Kidney glomerular epithelial cell (primary cell): ENCODE measurements around the gene ADM.

Experiments
- DNase-seq: peaks from one replicate; lab custom pipeline; 2025; lab: John Stamatoyannopoulos, UW

ADM gene

DNA sequence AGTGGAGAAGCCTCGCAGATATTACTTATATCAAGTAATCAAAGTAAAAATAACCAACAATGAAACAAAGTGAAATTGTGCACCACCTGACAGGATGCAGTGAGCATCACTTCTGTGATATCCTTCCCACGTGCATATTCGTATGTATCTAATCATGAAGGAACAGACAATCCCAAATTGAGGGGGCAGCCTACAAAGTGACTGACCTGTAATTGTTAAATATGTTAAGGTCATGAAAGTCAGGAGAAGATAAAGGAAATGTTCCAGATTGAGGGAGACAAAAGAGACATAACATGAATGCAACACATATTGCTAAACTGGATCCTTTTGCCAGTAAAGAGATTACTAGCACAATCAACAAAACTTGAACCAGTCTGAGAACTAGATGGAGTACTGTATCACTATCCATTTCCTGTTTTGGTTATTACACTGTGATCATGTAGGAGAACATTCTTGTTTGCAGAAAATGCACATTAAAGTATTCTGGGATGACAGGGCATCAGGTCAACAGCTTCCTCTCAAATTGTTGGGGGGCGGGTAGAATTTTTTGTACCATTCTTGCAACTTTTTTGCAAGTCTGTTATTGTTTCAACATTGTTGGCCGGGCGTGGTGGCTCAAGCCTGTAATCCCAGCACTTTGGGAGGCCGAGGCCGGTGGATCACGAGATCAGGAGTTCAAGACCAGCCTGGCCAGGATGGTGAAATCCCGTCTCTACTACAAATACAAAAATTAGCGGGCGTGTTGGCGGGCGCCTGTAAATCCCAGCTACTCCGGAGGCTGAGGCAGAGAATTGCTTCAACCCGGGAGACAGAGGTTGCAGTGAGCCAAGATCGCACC, 12.9 kb upstream of the ADM start:
- DNase-seq = no peak

DNA sequence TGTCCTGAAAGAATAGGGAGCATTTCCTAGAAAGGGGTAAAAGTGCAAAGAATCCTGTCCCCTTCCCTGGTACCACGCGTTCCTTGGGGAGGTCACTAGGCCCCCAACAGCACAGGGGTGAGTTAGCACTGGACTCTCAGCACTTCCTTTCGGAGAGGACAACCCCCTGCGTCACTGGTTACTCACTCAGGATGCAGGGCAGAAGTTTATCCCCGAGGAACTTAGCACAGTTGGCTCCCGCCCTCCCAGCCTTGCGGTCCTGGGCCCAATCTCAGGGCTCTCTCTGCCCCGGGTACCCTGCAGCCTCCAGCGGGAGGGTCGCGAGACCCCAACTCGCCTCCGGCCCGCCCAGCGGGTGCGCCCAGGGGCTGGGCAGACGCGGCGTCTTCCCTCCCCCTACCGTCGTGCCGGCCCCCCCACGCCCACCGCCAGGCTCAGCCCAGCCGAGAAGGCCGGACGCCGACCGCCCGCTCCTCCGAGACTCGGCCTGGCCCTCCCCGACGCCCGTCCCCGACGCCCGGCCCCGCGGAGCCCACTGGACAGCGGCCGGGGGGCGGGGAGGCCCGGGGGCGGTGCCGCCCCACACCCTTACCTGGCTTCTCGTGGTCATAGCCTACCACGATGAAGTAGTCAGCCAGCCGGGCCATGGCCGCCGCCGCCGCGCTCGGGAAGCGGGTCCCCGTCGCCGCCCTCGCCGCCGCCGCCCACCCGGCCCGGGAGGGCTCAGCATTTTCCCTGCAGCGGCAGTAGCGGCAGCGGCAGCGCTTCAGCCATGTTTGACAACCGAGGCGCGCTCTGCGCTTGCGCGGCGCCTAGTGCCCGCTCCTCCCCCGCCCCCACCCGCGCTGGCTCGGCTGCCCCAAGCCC, 11.2 kb upstream of the ADM start, which contains the start of gene SBF2:
Gene SBF2, minus strand, starts transcription at position 797 of the 867 bp plus-strand sequence. Its CDS starts 150 bp downstream, at position 647.
- DNase-seq = peak; percentile 72

DNA sequence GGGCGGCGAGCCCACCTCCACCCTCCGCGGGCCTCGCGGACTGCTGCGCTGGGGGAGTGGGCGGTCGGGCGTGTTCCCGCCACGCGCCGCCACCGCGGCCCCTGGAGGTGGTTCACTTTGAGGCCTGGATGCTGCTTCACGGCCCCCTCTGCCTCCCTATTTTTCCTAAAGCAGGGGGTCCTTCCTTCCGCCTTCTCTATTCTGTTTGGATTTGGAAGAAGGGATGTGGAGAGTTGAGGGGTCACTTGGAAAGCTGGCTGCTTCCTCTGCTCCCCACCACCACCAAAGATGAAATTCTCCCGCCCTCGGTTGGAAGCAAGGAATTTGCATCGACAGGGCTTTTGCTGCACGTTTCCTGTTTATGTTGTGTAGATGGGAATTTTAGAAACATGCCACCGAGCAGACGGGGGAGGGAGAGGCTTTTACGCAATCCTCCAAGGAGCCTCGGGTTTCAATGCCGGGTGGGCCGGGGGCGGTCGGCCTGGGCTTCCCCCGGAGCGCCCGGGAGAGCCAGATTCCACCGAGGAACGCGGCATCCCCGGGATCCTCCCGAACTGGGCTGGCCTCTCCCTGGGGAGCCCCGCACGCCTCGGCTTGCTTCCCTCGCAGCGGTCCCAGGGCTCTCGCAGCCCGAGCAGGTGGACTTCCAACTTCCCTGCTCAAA, 10.5 kb upstream of the ADM start:
- DNase-seq = peak; percentile 23

DNA sequence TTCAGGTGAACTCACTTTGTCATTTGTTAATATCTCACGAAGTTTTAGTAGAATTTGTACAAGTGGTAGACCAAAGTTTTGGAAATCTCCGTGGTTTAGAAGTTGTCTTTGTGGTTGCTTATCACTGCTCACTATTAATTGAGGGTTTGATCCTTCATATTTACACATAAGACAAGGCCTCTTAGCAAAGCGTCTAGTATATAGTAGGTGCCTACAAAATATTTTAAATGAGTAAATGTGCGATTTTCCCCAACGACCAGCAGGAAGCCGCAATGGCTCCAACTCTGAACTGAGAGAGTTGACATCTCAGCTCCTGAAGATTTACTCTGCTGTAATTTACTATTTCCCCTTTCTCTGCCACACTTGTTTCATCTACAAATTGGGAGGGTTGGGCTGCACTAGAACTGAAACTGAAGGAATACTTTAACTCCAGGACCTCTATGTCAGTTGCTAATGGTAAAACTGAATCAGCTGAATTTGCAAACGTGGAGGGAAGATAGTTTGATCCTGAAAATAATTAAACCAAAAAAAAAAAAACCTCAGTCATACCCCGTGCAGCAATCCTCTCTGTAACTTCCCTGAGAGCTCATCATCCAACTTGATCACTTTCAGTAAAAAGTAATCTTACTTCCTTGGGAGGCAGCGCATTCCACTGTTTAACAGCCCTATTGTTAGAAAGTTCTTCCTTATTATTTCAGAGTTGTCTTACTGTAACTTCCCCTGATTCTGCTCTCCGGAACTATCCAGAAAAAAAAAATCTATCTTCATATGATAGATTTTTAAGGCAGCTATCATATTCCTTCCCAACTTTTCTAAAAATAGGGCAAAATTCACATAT, 9.6 kb upstream of the ADM start:
- DNase-seq = no peak

DNA sequence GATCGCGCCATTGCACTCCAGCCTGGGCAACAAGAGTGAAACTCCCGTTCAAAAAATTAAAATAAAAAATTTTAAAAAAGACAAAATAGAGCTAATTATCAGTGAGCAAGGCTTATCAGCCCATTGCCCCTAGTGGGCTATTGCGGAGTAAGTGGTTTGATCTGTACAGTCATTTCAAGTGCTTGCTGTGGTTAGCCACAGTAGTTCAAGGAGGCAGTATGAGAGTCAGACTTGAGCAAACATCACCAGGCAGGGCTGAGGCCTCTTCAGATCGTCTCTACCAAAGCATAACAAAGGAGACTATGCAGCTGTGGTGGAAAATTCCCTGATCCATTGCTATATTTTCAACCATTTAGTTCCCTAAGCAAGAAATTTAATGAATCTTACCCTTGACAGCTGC, 6.5 kb upstream of the ADM start:
- peak; percentile 87 for DNase-seq

DNA sequence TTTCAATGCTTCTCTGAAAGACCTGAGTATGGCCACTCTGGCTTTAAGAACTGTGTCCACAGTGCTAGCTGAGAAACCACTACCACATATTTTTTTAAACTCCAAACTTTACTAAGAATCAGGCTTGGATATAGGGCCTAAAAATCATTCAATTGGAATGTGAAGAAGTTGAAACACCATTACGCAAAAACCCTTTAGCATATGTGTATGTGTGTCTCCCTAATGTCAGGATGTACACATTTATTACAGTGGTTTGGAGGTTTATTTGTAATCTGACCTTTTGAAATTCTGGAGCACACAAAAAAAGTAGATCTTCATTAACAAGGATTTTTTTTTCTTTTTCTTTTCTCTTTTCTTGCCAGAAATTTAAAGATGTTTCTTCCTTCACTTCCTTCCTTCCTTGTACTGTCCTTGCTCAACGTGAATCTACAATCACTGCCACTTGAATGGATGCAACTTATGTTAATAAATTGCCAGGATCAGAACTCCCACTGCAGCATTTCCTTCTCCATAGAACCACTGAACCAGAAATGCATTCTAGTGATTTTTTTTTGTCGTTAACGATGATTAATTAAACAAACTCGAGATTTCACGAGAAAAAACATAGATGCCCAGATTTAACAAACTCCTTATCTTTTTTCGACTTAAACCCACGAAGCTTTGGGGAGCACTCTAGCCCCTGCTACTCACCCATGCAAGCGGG, 3.1 kb upstream of the ADM start:
- peak; percentile 73 for DNase-seq

DNA sequence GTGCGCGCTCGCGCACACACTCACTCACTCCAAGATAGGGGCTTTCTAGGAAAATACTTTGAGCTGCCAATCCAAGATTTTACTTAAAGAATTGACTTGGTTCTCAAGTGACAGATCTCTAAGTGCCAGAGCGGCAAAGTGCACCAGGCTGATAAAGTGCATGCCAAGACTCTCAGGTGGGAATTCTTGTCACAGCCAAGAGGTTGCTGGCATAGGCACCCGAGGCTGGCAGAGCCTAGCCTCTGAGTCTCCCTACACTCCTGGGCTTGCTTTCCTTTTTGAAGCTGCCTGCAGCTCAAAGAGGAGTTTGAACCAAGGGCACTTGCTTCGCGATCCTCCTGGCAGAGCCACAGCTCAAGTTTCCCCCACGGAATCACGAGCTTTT, 2.5 kb upstream of the ADM start:
- DNase-seq = no peak

DNA sequence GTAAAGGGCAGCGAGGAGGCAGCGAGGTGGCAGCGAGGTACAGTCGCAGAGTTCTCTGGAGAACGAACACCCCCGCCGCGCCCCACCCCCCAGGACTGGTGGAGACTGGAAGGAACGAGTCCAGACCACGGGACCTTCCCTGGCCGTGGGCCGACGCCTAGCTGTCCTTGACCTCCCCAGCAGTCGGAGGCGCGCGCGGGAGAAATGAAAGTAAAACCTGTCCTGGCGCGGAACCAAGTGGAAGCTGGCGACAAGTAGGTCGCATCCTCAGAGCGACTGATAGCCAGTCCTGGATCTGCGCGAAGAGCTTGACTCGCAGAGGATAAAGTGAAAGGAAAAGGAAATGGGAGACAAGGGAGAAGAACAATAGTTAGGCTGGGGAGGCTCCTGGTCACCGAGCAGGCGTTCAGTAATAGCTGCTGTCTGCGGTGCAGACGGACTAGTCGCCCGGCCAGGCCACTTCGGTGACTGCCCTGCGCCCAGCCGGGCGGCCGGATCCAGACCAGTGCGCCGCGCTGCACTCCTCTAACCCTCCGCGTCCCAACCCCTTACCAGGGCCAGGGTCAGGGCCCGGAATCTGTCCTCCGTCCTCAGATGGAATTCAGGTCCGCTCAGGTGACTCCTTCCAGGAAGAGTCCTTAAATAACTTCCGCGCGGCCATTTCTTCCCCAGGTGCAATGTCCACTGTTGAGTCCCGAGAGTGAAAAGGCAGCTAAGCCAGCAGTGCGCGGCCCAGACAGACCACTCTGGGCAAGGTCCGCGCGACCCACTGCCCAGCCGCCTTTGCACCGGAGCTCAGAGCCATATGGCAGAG, 1.9 kb upstream of the ADM start:
- DNase-seq = peak; percentile 54

DNA sequence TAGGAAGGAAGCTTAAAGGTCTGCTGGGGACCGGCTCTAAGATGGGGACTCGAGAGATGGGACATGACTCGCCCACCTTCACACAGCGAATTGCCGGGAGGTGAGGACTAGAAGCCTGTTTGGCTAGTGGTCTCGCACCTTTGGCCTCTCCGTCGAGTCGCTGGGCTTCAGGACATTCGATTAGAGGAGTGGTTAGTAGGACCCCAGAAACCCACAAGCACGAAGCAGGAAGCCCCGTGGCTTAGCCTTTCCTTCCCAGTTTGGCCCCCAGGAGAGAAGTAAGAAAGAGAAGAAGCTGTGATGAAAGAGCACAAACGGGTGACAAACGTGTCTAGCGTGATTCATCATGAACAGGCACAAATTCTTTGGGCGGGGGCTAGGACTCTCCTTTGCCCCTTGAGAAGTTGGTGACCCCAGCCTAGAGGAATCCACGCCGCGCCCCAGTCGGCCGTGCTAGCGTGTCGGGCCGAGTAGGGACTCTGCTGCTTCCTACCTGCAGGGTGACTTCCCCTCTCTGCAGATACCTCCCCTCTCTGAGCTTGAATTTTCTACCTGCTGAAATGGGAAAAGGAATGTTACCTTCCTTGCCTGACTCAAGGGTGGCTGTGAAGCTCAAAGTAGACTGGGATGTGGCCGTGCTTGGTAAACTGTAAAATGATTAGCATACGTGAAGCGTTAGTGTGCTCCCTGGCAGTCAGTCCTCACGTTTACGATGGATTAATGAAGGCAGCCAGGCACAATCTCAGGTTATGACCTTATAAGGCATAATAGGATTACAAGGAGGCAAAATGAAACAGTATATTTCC, 1.1 kb upstream of the ADM start:
- DNase-seq = peak; percentile 68

DNA sequence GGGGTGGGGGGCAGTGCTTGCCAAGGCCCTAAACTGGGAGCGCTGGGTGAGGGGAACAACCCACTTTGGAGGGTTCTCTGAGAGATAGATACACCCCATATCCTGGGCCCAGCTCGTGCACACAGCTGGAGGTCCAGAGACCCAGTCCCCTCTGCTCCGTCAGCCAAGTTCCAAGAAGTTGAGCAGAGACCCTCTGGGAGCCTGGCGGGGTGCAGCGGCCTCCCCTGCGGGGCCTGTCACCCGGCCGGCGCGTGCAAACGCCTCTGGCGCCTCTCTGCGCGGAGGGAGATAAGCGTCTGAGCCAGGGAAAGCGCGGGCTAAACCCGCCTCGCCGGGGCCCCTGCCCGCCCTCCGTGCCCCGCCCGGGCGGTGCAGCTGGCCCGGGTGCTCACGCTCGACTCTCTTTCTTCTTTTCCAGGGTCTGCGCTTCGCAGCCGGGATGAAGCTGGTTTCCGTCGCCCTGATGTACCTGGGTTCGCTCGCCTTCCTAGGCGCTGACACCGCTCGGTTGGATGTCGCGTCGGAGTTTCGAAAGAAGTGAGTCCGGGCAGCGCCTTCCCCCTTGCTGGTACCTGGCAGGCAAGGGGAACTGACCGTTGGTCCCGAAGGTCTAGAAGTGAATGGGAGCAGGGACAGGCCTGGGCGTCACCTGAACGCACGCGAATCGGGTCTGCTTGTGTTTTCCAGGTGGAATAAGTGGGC, 540 bp downstream of the ADM start:
- no peak for DNase-seq

DNA sequence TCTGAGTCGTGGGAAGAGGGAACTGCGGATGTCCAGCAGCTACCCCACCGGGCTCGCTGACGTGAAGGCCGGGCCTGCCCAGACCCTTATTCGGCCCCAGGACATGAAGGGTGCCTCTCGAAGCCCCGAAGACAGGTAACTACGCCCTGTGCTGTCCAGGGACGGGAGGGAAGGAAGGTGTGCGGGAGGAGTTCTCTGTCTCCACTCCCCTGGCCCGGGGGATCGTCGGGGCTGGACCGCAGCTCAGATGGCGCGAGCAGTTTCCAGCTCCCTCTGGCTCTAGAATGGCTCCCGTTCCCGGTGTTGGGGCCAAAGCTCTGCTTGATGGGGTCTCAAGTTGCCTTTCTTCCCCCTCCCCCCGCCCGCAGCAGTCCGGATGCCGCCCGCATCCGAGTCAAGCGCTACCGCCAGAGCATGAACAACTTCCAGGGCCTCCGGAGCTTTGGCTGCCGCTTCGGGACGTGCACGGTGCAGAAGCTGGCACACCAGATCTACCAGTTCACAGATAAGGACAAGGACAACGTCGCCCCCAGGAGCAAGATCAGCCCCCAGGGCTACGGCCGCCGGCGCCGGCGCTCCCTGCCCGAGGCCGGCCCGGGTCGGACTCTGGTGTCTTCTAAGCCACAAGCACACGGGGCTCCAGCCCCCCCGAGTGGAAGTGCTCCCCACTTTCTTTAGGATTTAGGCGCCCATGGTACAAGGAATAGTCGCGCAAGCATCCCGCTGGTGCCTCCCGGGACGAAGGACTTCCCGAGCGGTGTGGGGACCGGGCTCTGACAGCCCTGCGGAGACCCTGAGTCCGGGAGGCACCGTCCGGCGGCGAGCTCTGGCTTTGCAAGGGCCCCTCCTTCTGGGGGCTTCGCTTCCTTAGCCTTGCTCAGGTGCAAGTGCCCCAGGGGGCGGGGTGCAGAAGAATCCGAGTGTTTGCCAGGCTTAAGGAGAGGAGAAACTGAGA, 1.4 kb downstream of the ADM start:
- DNase-seq = no peak

DNA sequence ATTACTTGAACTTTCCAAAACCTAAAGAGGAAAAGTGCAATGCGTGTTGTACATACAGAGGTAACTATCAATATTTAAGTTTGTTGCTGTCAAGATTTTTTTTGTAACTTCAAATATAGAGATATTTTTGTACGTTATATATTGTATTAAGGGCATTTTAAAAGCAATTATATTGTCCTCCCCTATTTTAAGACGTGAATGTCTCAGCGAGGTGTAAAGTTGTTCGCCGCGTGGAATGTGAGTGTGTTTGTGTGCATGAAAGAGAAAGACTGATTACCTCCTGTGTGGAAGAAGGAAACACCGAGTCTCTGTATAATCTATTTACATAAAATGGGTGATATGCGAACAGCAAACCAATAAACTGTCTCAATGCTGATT, 2.1 kb downstream of the ADM start:
- no peak for DNase-seq

DNA sequence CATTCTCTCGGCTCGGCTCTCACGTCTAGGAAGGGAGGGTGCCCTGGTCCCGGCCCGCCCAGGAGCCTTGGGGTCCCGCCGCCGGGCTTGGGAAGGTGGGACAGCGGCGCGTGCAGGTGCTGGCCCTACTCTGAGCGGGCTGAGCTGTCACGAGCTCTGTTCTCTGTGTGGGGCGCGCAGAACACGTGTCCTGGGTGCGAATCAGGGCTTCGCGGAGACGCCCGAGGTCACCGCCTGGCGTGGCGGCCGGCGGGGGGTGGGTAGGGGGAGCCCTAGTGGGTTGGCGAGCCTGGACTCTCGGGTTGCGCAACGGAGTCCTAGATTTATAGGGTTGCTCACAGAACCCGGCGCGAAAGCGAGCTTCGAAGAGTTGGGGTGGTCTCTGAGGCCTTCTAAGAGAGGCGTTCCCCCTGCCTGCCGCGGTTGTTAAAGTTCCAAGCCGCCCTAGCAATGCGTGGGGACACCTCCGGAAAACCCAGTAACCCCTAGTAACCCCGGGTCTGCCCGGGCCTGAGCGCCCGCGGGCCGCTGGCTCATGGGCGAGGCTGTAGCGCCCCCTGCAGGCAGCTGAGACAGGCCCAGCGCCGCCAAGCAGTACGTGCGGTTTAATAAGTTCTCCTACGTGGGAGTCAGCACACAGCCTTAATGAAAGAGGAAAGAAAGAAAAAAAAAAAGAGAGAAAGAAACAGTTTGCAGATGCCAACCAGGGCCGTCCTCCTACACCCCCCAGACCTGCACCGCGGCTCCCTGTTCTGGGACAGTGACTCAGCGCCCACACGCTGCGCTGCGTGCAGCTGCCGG, 2.7 kb downstream of the ADM start:
- peak; percentile 94 for DNase-seq

DNA sequence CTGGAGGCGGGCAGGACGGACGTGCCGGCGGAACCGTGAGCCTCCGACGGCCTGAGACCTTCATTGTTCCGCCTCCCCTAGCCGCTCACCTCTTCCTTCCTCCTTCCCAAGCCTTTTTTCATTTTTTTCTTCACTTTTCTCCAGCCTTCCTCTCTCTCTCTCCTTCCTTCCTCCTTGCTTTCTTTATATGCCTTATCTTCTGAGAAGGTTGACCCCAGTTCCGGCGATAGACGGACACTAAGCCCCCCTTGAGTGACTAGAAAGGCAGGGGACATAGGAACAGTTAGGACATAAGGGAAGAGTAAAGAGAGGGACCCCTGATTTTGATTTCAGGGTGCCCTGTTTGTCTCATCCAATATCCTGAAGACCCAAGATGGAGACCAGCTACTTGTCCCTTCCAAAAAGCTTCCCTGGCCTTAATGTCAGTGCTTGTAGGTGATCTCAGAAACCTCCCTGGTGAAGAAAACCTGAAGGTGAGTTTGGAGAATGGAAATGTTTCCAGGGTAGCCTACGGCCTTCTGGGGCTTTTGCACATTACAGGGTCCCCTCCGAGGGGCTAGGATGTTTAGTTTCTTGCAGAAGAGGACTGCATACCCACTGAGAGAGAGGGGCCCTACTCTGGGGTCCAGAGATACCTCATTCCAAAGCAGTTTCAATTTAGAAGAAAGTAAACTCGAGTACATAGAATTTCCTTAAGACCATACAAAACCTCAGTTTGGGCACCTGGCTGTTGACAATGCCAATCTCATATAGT, 3.5 kb downstream of the ADM start:
- DNase-seq = no peak

DNA sequence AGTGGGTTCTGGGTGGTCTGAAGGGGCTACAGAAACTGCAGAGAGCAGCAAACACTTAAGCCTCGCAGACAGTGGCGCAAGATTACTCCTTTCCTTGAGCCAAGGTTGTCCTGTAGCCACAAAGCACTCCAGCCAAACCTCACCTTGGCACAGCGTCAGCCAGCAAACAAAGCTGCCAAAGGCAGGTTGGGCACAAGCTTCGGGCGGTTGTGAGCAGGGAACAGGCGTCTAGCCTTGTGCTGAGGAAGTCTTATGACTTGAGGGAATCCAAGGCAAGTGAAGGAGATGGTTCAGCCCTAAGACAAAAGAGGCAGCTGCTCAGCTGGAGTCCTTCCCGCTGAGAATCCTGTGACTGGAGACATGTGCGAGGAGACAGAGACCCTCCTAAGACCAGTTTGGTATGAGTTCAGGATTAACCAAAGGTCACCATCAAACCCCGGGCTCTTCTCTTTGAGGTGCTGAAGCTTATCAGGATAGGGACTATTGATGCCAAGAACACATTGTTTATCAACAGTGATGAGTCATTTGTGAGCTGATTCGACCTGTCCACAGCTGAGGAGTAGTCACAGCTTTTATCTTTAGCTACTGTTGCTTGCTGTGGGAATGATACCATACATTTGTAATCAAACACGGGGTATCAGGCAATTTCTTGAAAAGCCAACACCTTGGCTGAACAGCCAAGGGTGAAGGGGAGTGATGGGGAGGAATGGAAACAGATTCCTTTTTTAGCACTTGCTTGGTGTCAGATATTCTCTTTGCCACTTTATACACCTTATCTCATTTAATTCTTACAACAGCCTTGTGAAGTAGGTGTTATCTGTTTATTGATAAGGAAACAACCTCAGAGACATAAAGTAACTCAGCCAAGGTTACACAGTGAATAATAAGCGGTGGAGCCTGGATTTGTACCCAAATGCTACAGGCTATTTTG, 4.6 kb downstream of the ADM start:
- DNase-seq = no peak
